H9 (cell line): ENCODE data around the gene IP6K2. TPM values are rescaled to one million over a fixed set of nuclear protein-coding genes. Genes with fewer than 3 reads are reported as not detected.

Experiments
- DNase-seq: peaks from one replicate; pipeline ENCODE4 v3.0.0-alpha.2; 2017
- H2AFZ ChIP-seq: one replicate; pipeline ENCODE4 v1.6.1; 2013; ENCODE audit warnings: mild to moderate bottlenecking, low read length, control low read depth, moderate library complexity
- H2AK5ac ChIP-seq: 2 replicates; pipeline ENCODE4 v1.6.1; 2013; ENCODE audit warnings: low read length, control low read depth, mixed read lengths; ENCODE audit not compliant: insufficient read length
- H2BK120ac ChIP-seq: one replicate; pipeline ENCODE4 v1.6.1; 2013; ENCODE audit warnings: low read depth, mild to moderate bottlenecking, low read length, control low read depth, inconsistent platforms; ENCODE audit not compliant: poor library complexity, severe bottlenecking
- H2BK12ac ChIP-seq: 2 replicates; pipeline ENCODE4 v1.6.1; 2013; ENCODE audit warnings: low read length, control low read depth, mixed read lengths, low read depth; ENCODE audit not compliant: insufficient read length
- H2BK15ac ChIP-seq: 2 replicates; pipeline ENCODE4 v1.6.1; 2013; ENCODE audit warnings: low read depth, low read length, control low read depth
- H2BK20ac ChIP-seq: one replicate; pipeline ENCODE4 v1.6.1; 2013; ENCODE audit warnings: low read depth, mild to moderate bottlenecking, low read length, control low read depth, inconsistent platforms; ENCODE audit not compliant: poor library complexity, severe bottlenecking
- H2BK5ac ChIP-seq: 2 replicates; pipeline ENCODE4 v1.6.1; 2013; ENCODE audit warnings: low read length, control low read depth, mixed read lengths; ENCODE audit not compliant: insufficient read length
- H3K14ac ChIP-seq: 2 replicates; pipeline ENCODE4 v1.6.1; 2013; ENCODE audit warnings: low read length, control low read depth; ENCODE audit not compliant: insufficient read depth
- H3K18ac ChIP-seq: 2 replicates; pipeline ENCODE4 v1.6.1; 2013; ENCODE audit warnings: low read depth, mild to moderate bottlenecking, mixed read lengths, low read length, control low read depth; ENCODE audit not compliant: insufficient read length
- H3K23ac ChIP-seq: 2 replicates; pipeline ENCODE4 v1.6.1; 2013; ENCODE audit warnings: low read length, control low read depth, mixed read lengths, low read depth; ENCODE audit not compliant: insufficient read length
- H3K23me2 ChIP-seq: 2 replicates; pipeline ENCODE4 v1.6.1; 2013; ENCODE audit warnings: low read depth, mild to moderate bottlenecking, mixed read lengths, low read length, control low read depth; ENCODE audit not compliant: insufficient read length, poor library complexity, severe bottlenecking
- H3K27ac ChIP-seq: 2 replicates; pipeline ENCODE4 v1.5.1; 2013; ENCODE audit warnings: low read length, control low read depth, mixed read lengths, low read depth; ENCODE audit not compliant: insufficient read length
- H3K27me3 ChIP-seq: 2 replicates; pipeline ENCODE4 v1.6.1; 2013; ENCODE audit warnings: low read length, control low read depth, inconsistent platforms; ENCODE audit not compliant: insufficient read depth
- H3K4ac ChIP-seq: 2 replicates; pipeline ENCODE4 v1.6.1; 2013; ENCODE audit warnings: low read depth, mild to moderate bottlenecking, control low read depth, inconsistent platforms, low read length, moderate library complexity
- H3K4me1 ChIP-seq: 2 replicates; pipeline ENCODE4 v1.6.1; 2013; ENCODE audit warnings: low read length, control low read depth, inconsistent platforms; ENCODE audit not compliant: insufficient read depth
- H3K4me2 ChIP-seq: 2 replicates; pipeline ENCODE4 v1.6.1; 2013; ENCODE audit warnings: low read length, control low read depth, mixed read lengths; ENCODE audit not compliant: insufficient read length, insufficient read depth
- H3K56ac ChIP-seq: 2 replicates; pipeline ENCODE4 v1.6.1; 2013; ENCODE audit warnings: low read depth, mild to moderate bottlenecking, mixed read lengths, low read length, control low read depth; ENCODE audit not compliant: insufficient read length
- H3K79me1 ChIP-seq: 2 replicates; pipeline ENCODE4 v1.6.1; 2013; ENCODE audit warnings: low read depth, mild to moderate bottlenecking, moderate library complexity, low read length, control low read depth, inconsistent platforms; ENCODE audit not compliant: insufficient read depth, poor library complexity, severe bottlenecking
- H3K79me2 ChIP-seq: 2 replicates; pipeline ENCODE4 v1.6.1; 2013; ENCODE audit warnings: low read length, control low read depth, inconsistent platforms; ENCODE audit not compliant: insufficient read depth
- H3K9ac ChIP-seq: 2 replicates; pipeline ENCODE4 v1.6.1; 2013; ENCODE audit warnings: low read length, control low read depth, mixed read lengths; ENCODE audit not compliant: insufficient read length; ENCODE audit errors: extremely low read depth
- H3K9me3 ChIP-seq: one replicate; pipeline ENCODE4 v1.6.1; 2013; ENCODE audit warnings: low read depth, low read length, inconsistent platforms; ENCODE audit not compliant: control insufficient read depth
- H3T11ph ChIP-seq: one replicate; pipeline ENCODE4 v1.6.1; 2013; ENCODE audit warnings: mild to moderate bottlenecking, low read length, control low read depth, inconsistent platforms
- H4K20me1 ChIP-seq: one replicate; pipeline ENCODE4 v1.6.1; 2013; ENCODE audit not compliant: control insufficient read depth, insufficient read length, insufficient read depth
- H4K5ac ChIP-seq: 2 replicates; pipeline ENCODE4 v1.6.1; 2013; ENCODE audit warnings: low read depth, mild to moderate bottlenecking, mixed read lengths, low read length, control low read depth; ENCODE audit not compliant: insufficient read length
- H4K8ac ChIP-seq: replicated peaks from 2 replicates; pipeline ENCODE4 v1.6.1; 2013; ENCODE audit warnings: low read length, control low read depth, mixed read lengths, low read depth; ENCODE audit not compliant: insufficient read length
- H4K91ac ChIP-seq: 2 replicates; pipeline ENCODE4 v1.6.1; 2013; ENCODE audit warnings: low read depth, mild to moderate bottlenecking, moderate library complexity, mixed read lengths, low read length, control low read depth; ENCODE audit not compliant: insufficient read length
- H3K27ac Mint-ChIP-seq, 3 experiments: 2 replicates in 2 of 3; 3 replicates in 1 of 3; pipeline ENCODE4 v1.8.0; 2020 to 2021; ENCODE audit warnings: mixed read lengths in 3 of 3, mild to moderate bottlenecking in 1 of 3, moderate library complexity in 1 of 3
- H3K27me3 Mint-ChIP-seq: 2 replicates; pipeline ENCODE4 v1.8.0; 2021; ENCODE audit warnings: low read depth, mild to moderate bottlenecking, moderate library complexity, mixed read lengths
- H3K36me3 Mint-ChIP-seq, 3 experiments: 2 replicates in 2 of 3; 3 replicates in 1 of 3; pipeline ENCODE4 v1.8.0; 2020 to 2021; ENCODE audit warnings: low read depth in 3 of 3, mixed read lengths in 3 of 3; ENCODE audit not compliant: insufficient read depth in 1 of 3
- H3K4me1 Mint-ChIP-seq, 2 experiments: 2 replicates each; pipeline ENCODE4 v1.8.0; 2020; ENCODE audit warnings: mixed read lengths in 2 of 2
- H3K4me3 Mint-ChIP-seq, 2 experiments: 2 replicates in 1 of 2; 3 replicates in 1 of 2; pipeline ENCODE4 v1.8.0; 2020 to 2021; ENCODE audit warnings: mild to moderate bottlenecking in 2 of 2, mixed read lengths in 2 of 2, moderate library complexity in 1 of 2
- H3K9me3 Mint-ChIP-seq, 2 experiments: 2 replicates in 1 of 2; 3 replicates in 1 of 2; pipeline ENCODE4 v1.8.0; 2020; ENCODE audit warnings: mild to moderate bottlenecking in 2 of 2, mixed read lengths in 2 of 2, moderate library complexity in 1 of 2
- CTCF ChIP-seq: fragments of 200-600 bp; sonication (generic); conservative IDR thresholded peaks from 3 replicates; pipeline ENCODE4 v1.8.0; 2021; ENCODE audit warnings: antibody characterized with exemption, mild to moderate bottlenecking
- WGBS: extraction: QIAGEN DNeasy Blood & Tissue Kit; methylation state at CpG from one replicate; pipeline ENCODE4 v1.1.7; 2013; ENCODE audit warnings: missing lambda C conversion rate, low lambda C conversion rate, mixed read lengths; ENCODE audit not compliant: insufficient read length; ENCODE audit errors: extremely low coverage; 5-methylcytosine and 5-hydroxymethylcytosine counted together
- microRNA-seq: library from miRNA; unstranded; fragments of <30 nt; microRNA quantifications from one replicate; pipeline ENCODE4, GENCODE V29; 2020; ENCODE audit warnings: borderline microRNAs expressed
- total RNA-seq: library from RNA; stranded (reverse); gene quantifications from 2 replicates; pipeline ENCODE4 v1.2.1, GENCODE V29; 2021

Gene IP6K2
- total RNA-seq, 1 experiment from 2014 or later, result 94.7 TPM

- DNase-seq, result no peak
- Histone ChIP-seq H4K91ac (no peak overlapping the region), H4K5ac (no peak overlapping the region), H3K4ac (no peak overlapping the region), H3K56ac (no peak overlapping the region), H3K4me2 (no peak overlapping the region), H3K23ac (no peak overlapping the region), H3K23me2 (peaks cover under 1% of the 10 kb centered on the region), H2BK5ac (no peak overlapping the region), H2BK120ac (no peak overlapping the region), H3K4me1 (peaks cover 2% of the 10 kb centered on the region; the same call in 1 of the 2 replicates), H3K79me2 (no peaks in the 10 kb centered on the region), H3K9ac (no peak overlapping the region), H3K79me1 (no peaks in the 10 kb centered on the region), H3K9me3 (no peaks in the 10 kb centered on the region), H2BK20ac (no peak overlapping the region), H3K27me3 (no peaks in the 10 kb centered on the region), H2BK15ac (no peak overlapping the region), H2AK5ac (no peak overlapping the region), H4K8ac (no peak overlapping the region), H4K20me1 (peaks cover 2% of the 10 kb centered on the region), H2BK12ac (no peak overlapping the region), H2AFZ (no peak overlapping the region), H3K14ac (no peak overlapping the region), H3T11ph (no peak overlapping the region), H3K18ac (no peak overlapping the region), H3K27ac (no peak overlapping the region)
- Mint-ChIP-seq H3K4me3 (no peak overlapping the region), H3K9me3 (no peaks in the 10 kb centered on the region), H3K27me3 (no peaks in the 10 kb centered on the region; the same call in 1 of the 2 replicates), H3K27ac (no peak overlapping the region), H3K4me1 (peaks cover 22 to 23% of the 10 kb centered on the region in 2 experiments), H3K36me3 (peaks cover 20 to 68% (median 68%) of the 10 kb centered on the region in 3 experiments; a peak in 6 of 7 replicates)
- no peak for TF ChIP-seq CTCF
- WGBS, result no CpG with 5 or more reads among the region's 38 CpGs
Observed at GRCh38 chr3:48639944-48640606, 76.9 kb downstream of the IP6K2 start.

Small RNAs within 50 kb of the gene (microRNA-seq; reads per million reads assigned to microRNA genes)
- not detected for gene MIR4793

Other genes starting within 250 kb of the IP6K2 start
- 171 and 174 TPM in 2 replicates for gene SHISA5, start 213.0 kb downstream of the IP6K2 start, total RNA-seq
- 12.3 and 13.9 TPM in 2 replicates for gene PFKFB4, start 160.4 kb downstream of the IP6K2 start, total RNA-seq
- gene UCN2, start 153.4 kb downstream of the IP6K2 start, total RNA-seq, result 0.42 and 0.68 TPM in 2 replicates
- gene COL7A1, start 121.9 kb downstream of the IP6K2 start, total RNA-seq, result 20.2 and 22.9 TPM in 2 replicates
- 285 and 299 TPM in 2 replicates for gene UQCRC1, start 107.6 kb downstream of the IP6K2 start, total RNA-seq
- gene TMEM89, start 95.5 kb downstream of the IP6K2 start, total RNA-seq, result 0.70 and 0.74 TPM in 2 replicates
- 56.7 and 61.3 TPM in 2 replicates for gene SLC26A6, start 81.8 kb downstream of the IP6K2 start, total RNA-seq
- 23.5 and 23.9 TPM in 2 replicates for gene CELSR3, start 54.3 kb downstream of the IP6K2 start, total RNA-seq
- gene NCKIPSD, start 31.3 kb downstream of the IP6K2 start, total RNA-seq, result 38.3 and 46.0 TPM in 2 replicates
- gene PRKAR2A, start 130.7 kb upstream of the IP6K2 start, total RNA-seq, result 38.7 and 39.1 TPM in 2 replicates
- 6.2 and 7.4 TPM in 2 replicates for gene SLC25A20, start 181.7 kb upstream of the IP6K2 start, total RNA-seq
- gene ARIH2, start 201.6 kb upstream of the IP6K2 start, total RNA-seq, result 114 and 122 TPM in 2 replicates